ENCODE data around the gene AIF1L. TPM values are rescaled to one million over a fixed set of nuclear protein-coding genes. Genes with fewer than 3 reads are reported as not detected.

Gene AIF1L
- polyA plus RNA-seq, 3 donors, result not detected

- no peaks in the 10 kb centered on the region for H4K20me1 ChIP-seq (ENCODE audit: insufficient read depth, low read length)
- Mint-ChIP-seq H3K27me3 (ENCODE audit: low read depth in 3 of 3) (peaks cover 0 to 7% (median 3%) of the 10 kb centered on the region in 3 donors), H3K27ac (no peak overlapping the region), H3K4me1 (no peaks in the 10 kb centered on the region), H3K4me3 (no peak overlapping the region), H3K36me3 (no peaks in the 10 kb centered on the region), H3K9me3 (no peaks in the 10 kb centered on the region)
- H3K9ac ChIP-seq (ENCODE audit: insufficient read depth, low read length, poor library complexity, severe bottlenecking), result no peak overlapping the region
- no peak for DNase-seq
- no peaks in the 10 kb centered on the region for H3K36me3 ChIP-seq (replicated peaks in 1 of 2; ENCODE audit: control insufficient read depth in 1 of 2, insufficient read depth in 2 of 2, low read length in 2 of 2)
- no peaks in the 10 kb centered on the region for H3K9me3 ChIP-seq (replicated peaks in 1 of 2; ENCODE audit: control insufficient read depth in 1 of 2, insufficient read depth in 1 of 2, low read length in 2 of 2)
- H3K4me1 ChIP-seq (ENCODE audit: control insufficient read depth in 1 of 2, insufficient read depth in 2 of 2, low read length in 2 of 2), result no peaks in the 10 kb centered on the region
- no peak overlapping the region for H3K4me3 ChIP-seq (replicated peaks in 1 of 3; ENCODE audit: low read depth in 2 of 3, low read length in 3 of 3)
- no peaks in the 10 kb centered on the region for H3K27me3 ChIP-seq (ENCODE audit: control insufficient read depth in 2 of 2, insufficient read depth in 2 of 2, low read length in 2 of 2)
- no peak overlapping the region for H3K4me2 ChIP-seq (replicated peaks; ENCODE audit: extremely low read depth, low read length, poor library complexity, severe bottlenecking)
- intact Hi-C loops (cut with micrococcal nuclease), result no loop called here
- H2AFZ ChIP-seq (ENCODE audit: insufficient read depth, low read depth, low read length, poor library complexity, severe bottlenecking), result no peak overlapping the region
- H3K27ac ChIP-seq (ENCODE audit: low read depth in 1 of 2, low read length in 2 of 2), result no peak overlapping the region
- no peak for TF ChIP-seq CTCF (IDR thresholded peaks at IDR 0.05)
- H3K79me2 ChIP-seq (ENCODE audit: insufficient read depth, low read length), result no peaks in the 10 kb centered on the region
- 93% methylated on average over 2 of the region's 5 CpGs for WGBS (ENCODE audit: insufficient coverage)
These were observed 7.8 kb downstream of the AIF1L start for GRCh38 chr9:131104016-131104740.

- TF ChIP-seq CTCF (IDR thresholded peaks at IDR 0.05), result no peak
- no peaks in the 10 kb centered on the region for H3K36me3 ChIP-seq (replicated peaks in 1 of 2; ENCODE audit: control insufficient read depth in 1 of 2, insufficient read depth in 2 of 2, low read length in 2 of 2)
- DNase-seq, result no peak
- WGBS (ENCODE audit: insufficient coverage), result 53% methylated on average over 2 of the region's 8 CpGs
- H3K27ac ChIP-seq (ENCODE audit: low read depth in 1 of 2, low read length in 2 of 2), result no peak overlapping the region
- H3K4me3 ChIP-seq (replicated peaks in 1 of 3; ENCODE audit: low read depth in 2 of 3, low read length in 3 of 3), result no peak overlapping the region
- no peaks in the 10 kb centered on the region for H3K9me3 ChIP-seq (replicated peaks in 1 of 2; ENCODE audit: control insufficient read depth in 1 of 2, insufficient read depth in 1 of 2, low read length in 2 of 2)
- Mint-ChIP-seq H3K4me3 (no peak overlapping the region), H3K36me3 (no peaks in the 10 kb centered on the region), H3K4me1 (no peaks in the 10 kb centered on the region), H3K27ac (no peak overlapping the region), H3K9me3 (no peaks in the 10 kb centered on the region), H3K27me3 (ENCODE audit: low read depth in 3 of 3) (peaks cover 2 to 5% (median 3%) of the 10 kb centered on the region in 3 donors)
- H3K9ac ChIP-seq (ENCODE audit: insufficient read depth, low read length, poor library complexity, severe bottlenecking), result no peak overlapping the region
- H3K4me1 ChIP-seq (ENCODE audit: control insufficient read depth in 1 of 2, insufficient read depth in 2 of 2, low read length in 2 of 2), result no peaks in the 10 kb centered on the region
- no peaks in the 10 kb centered on the region for H3K27me3 ChIP-seq (ENCODE audit: control insufficient read depth in 2 of 2, insufficient read depth in 2 of 2, low read length in 2 of 2)
- intact Hi-C loops (cut with micrococcal nuclease), result no loop called here
- H3K4me2 ChIP-seq (replicated peaks; ENCODE audit: extremely low read depth, low read length, poor library complexity, severe bottlenecking), result no peak overlapping the region
- no peak overlapping the region for H2AFZ ChIP-seq (ENCODE audit: insufficient read depth, low read depth, low read length, poor library complexity, severe bottlenecking)
- H3K79me2 ChIP-seq (ENCODE audit: insufficient read depth, low read length), result no peaks in the 10 kb centered on the region
- H4K20me1 ChIP-seq (ENCODE audit: insufficient read depth, low read length), result no peaks in the 10 kb centered on the region
These were observed 9.6 kb downstream of the AIF1L start for GRCh38 chr9:131105952-131106351.
